ENCODE results near the gene HNF1B.

HNF1B gene

GRCh38 chr17:37770631-37771518 lies 26.0 kb upstream of the HNF1B start:
- peaks cover 3 to 15% (median 7%) of the 10 kb centered on the region in 4 experiments for H3K4me1 ChIP-seq (ENCODE audit: control extremely low read depth in 1 of 4, control insufficient read depth in 4 of 4, insufficient read depth in 4 of 4, low read length in 3 of 4)
- H3K27me3 ChIP-seq (replicated peaks in 2 of 5; ENCODE audit: control insufficient read depth in 4 of 5, insufficient read depth in 5 of 5, low read length in 4 of 5) = peaks cover 0 to 5% (median 1%) of the 10 kb centered on the region in 5 experiments
- DNase-seq = peak; percentile 29 to 49 (median 38)
- no peaks in the 10 kb centered on the region for H3K36me3 ChIP-seq (ENCODE audit: control insufficient read depth in 4 of 4, insufficient read depth in 4 of 4, low read length in 3 of 4)
- WGBS (ENCODE audit: insufficient coverage) = 42% methylated on average over 14 of the region's 17 CpGs
- peaks cover 0 to 3% (median 0%) of the 10 kb centered on the region in 5 experiments for H3K9me3 ChIP-seq (ENCODE audit: control extremely low read depth in 1 of 5, control insufficient read depth in 4 of 5, insufficient read depth in 2 of 5, low read depth in 1 of 5, low read length in 4 of 5)
- H3K27ac ChIP-seq (ENCODE audit: insufficient read depth in 1 of 2, low read depth in 1 of 2, low read length in 2 of 2, poor library complexity in 1 of 2, severe bottlenecking in 2 of 2) = no peak overlapping the region
- no peak overlapping the region for H3K4me3 ChIP-seq (ENCODE audit: control insufficient read depth in 1 of 7, extremely low read depth in 1 of 7, insufficient read depth in 4 of 7, low read depth in 2 of 7, low read length in 6 of 7)
- POLR2A ChIA-PET = no interaction called here
- CTCF ChIA-PET = interaction anchor here (0.6 to 2.0 kb wide), 14 partner anchors 9 to 148 kb away, joined by 3 to 9 read pairs (median 3); partner anchors contain the start of gene HNF1B

GRCh38 chr17:37769050-37769449 lies 24.2 kb upstream of the HNF1B start:
- Histone ChIP-seq H3K9me3 (ENCODE audit: control extremely low read depth in 1 of 5, control insufficient read depth in 4 of 5, insufficient read depth in 2 of 5, low read depth in 1 of 5, low read length in 4 of 5) (peaks cover 0 to 3% (median 0%) of the 10 kb centered on the region in 5 experiments), H3K27ac (ENCODE audit: insufficient read depth in 1 of 2, low read depth in 1 of 2, low read length in 2 of 2, poor library complexity in 1 of 2, severe bottlenecking in 2 of 2) (no peak overlapping the region), H3K36me3 (ENCODE audit: control insufficient read depth in 4 of 4, insufficient read depth in 4 of 4, low read length in 3 of 4) (no peaks in the 10 kb centered on the region), H3K27me3 (replicated peaks in 2 of 5; ENCODE audit: control insufficient read depth in 4 of 5, insufficient read depth in 5 of 5, low read length in 4 of 5) (peaks cover 0 to 5% (median 1%) of the 10 kb centered on the region in 5 experiments), H3K4me1 (ENCODE audit: control extremely low read depth in 1 of 4, control insufficient read depth in 4 of 4, insufficient read depth in 4 of 4, low read length in 3 of 4) (peaks cover 6 to 24% (median 20%) of the 10 kb centered on the region in 4 experiments), H3K4me3 (ENCODE audit: control insufficient read depth in 1 of 7, extremely low read depth in 1 of 7, insufficient read depth in 4 of 7, low read depth in 2 of 7, low read length in 6 of 7) (no peak overlapping the region)
- DNase-seq = no peak
- CTCF ChIA-PET = interaction anchor here (1.3 to 2.0 kb wide), 2 partner anchors 10 to 22 kb away, joined by 3 to 8 read pairs; no protein-coding TSS in a partner anchor
- POLR2A ChIA-PET = no interaction called here
- 95% methylated on average over 5 of the region's 6 CpGs for WGBS (ENCODE audit: insufficient coverage)

- Histone ChIP-seq H3K27ac (ENCODE audit: insufficient read depth in 1 of 2, low read depth in 1 of 2, low read length in 2 of 2, poor library complexity in 1 of 2, severe bottlenecking in 2 of 2) (no peak overlapping the region), H3K4me1 (ENCODE audit: control extremely low read depth in 1 of 4, control insufficient read depth in 4 of 4, insufficient read depth in 4 of 4, low read length in 3 of 4) (peaks cover 6 to 26% (median 21%) of the 10 kb centered on the region in 4 experiments), H3K9me3 (ENCODE audit: control extremely low read depth in 1 of 5, control insufficient read depth in 4 of 5, insufficient read depth in 2 of 5, low read depth in 1 of 5, low read length in 4 of 5) (peaks cover 0 to 3% (median 0%) of the 10 kb centered on the region in 5 experiments), H3K36me3 (ENCODE audit: control insufficient read depth in 4 of 4, insufficient read depth in 4 of 4, low read length in 3 of 4) (no peaks in the 10 kb centered on the region), H3K27me3 (replicated peaks in 2 of 5; ENCODE audit: control insufficient read depth in 4 of 5, insufficient read depth in 5 of 5, low read length in 4 of 5) (peaks cover 0 to 3% (median 1%) of the 10 kb centered on the region in 5 experiments), H3K4me3 (ENCODE audit: control insufficient read depth in 1 of 7, extremely low read depth in 1 of 7, insufficient read depth in 4 of 7, low read depth in 2 of 7, low read length in 6 of 7) (no peak overlapping the region)
- DNase-seq = no peak
- no CpG with 5 or more reads among the region's 2 CpGs for WGBS (ENCODE audit: insufficient coverage)
- CTCF ChIA-PET = interaction anchor here (1.3 kb wide), 1 partner anchor 21 kb away, joined by 3 read pairs; no protein-coding TSS in a partner anchor
- POLR2A ChIA-PET = no interaction called here
These were observed 23.6 kb upstream of the HNF1B start for GRCh38 chr17:37768438-37768837.

GRCh38 chr17:37766971-37767370 lies 22.1 kb upstream of the HNF1B start:
- ChIA-PET CTCF (interaction anchor here (1.1 to 1.6 kb wide), 2 partner anchors 13 to 23 kb away, joined by 3 to 4 read pairs; no protein-coding TSS in a partner anchor), POLR2A (interaction anchor here (0.6 kb wide), 1 partner anchor 13 kb away, joined by 3 read pairs; no protein-coding TSS in a partner anchor)
- H3K36me3 ChIP-seq (ENCODE audit: control insufficient read depth in 4 of 4, insufficient read depth in 4 of 4, low read length in 3 of 4) = no peaks in the 10 kb centered on the region
- peaks cover 0 to 12% (median 3%) of the 10 kb centered on the region in 5 experiments for H3K27me3 ChIP-seq (replicated peaks in 2 of 5; ENCODE audit: control insufficient read depth in 4 of 5, insufficient read depth in 5 of 5, low read length in 4 of 5)
- peaks cover 0 to 3% (median 0%) of the 10 kb centered on the region in 5 experiments for H3K9me3 ChIP-seq (ENCODE audit: control extremely low read depth in 1 of 5, control insufficient read depth in 4 of 5, insufficient read depth in 2 of 5, low read depth in 1 of 5, low read length in 4 of 5)
- WGBS (ENCODE audit: insufficient coverage) = 66% methylated on average over 5 of the region's 6 CpGs
- H3K4me1 ChIP-seq (ENCODE audit: control extremely low read depth in 1 of 4, control insufficient read depth in 4 of 4, insufficient read depth in 4 of 4, low read length in 3 of 4) = peaks cover 6 to 30% (median 22%) of the 10 kb centered on the region in 4 experiments
- H3K4me3 ChIP-seq (ENCODE audit: control insufficient read depth in 1 of 7, extremely low read depth in 1 of 7, insufficient read depth in 4 of 7, low read depth in 2 of 7, low read length in 6 of 7) = no peak overlapping the region
- H3K27ac ChIP-seq (ENCODE audit: insufficient read depth in 1 of 2, low read depth in 1 of 2, low read length in 2 of 2, poor library complexity in 1 of 2, severe bottlenecking in 2 of 2) = no peak overlapping the region
- no peak for DNase-seq

GRCh38 chr17:37764383-37764782 lies 19.5 kb upstream of the HNF1B start:
- Histone ChIP-seq H3K27ac (ENCODE audit: insufficient read depth in 1 of 2, low read depth in 1 of 2, low read length in 2 of 2, poor library complexity in 1 of 2, severe bottlenecking in 2 of 2) (no peak overlapping the region), H3K4me3 (ENCODE audit: control insufficient read depth in 1 of 7, extremely low read depth in 1 of 7, insufficient read depth in 4 of 7, low read depth in 2 of 7, low read length in 6 of 7) (peak overlapping the region in 1 of 7 experiments; percentile 5), H3K9me3 (ENCODE audit: control extremely low read depth in 1 of 5, control insufficient read depth in 4 of 5, insufficient read depth in 2 of 5, low read depth in 1 of 5, low read length in 4 of 5) (peaks cover 0 to 3% (median 0%) of the 10 kb centered on the region in 5 experiments), H3K4me1 (ENCODE audit: control extremely low read depth in 1 of 4, control insufficient read depth in 4 of 4, insufficient read depth in 4 of 4, low read length in 3 of 4) (peaks cover 13 to 40% (median 30%) of the 10 kb centered on the region in 4 experiments), H3K36me3 (ENCODE audit: control insufficient read depth in 4 of 4, insufficient read depth in 4 of 4, low read length in 3 of 4) (no peaks in the 10 kb centered on the region), H3K27me3 (replicated peaks in 2 of 5; ENCODE audit: control insufficient read depth in 4 of 5, insufficient read depth in 5 of 5, low read length in 4 of 5) (peaks cover 0 to 23% (median 3%) of the 10 kb centered on the region in 5 experiments)
- CTCF ChIA-PET = interaction anchor here (1.2 kb wide), 1 partner anchor 62 kb away, joined by 3 read pairs; no protein-coding TSS in a partner anchor
- WGBS (ENCODE audit: insufficient coverage) = 29% methylated on average over 1 of the region's 3 CpGs
- DNase-seq = no peak
- POLR2A ChIA-PET = no interaction called here

GRCh38 chr17:37762666-37763065 lies 17.8 kb upstream of the HNF1B start:
- Histone ChIP-seq H3K27me3 (replicated peaks in 2 of 5; ENCODE audit: control insufficient read depth in 4 of 5, insufficient read depth in 5 of 5, low read length in 4 of 5) (peaks cover 0 to 34% (median 4%) of the 10 kb centered on the region in 5 experiments), H3K4me1 (ENCODE audit: control extremely low read depth in 1 of 4, control insufficient read depth in 4 of 4, insufficient read depth in 4 of 4, low read length in 3 of 4) (peaks cover 13 to 40% (median 30%) of the 10 kb centered on the region in 4 experiments), H3K27ac (ENCODE audit: insufficient read depth in 1 of 2, low read depth in 1 of 2, low read length in 2 of 2, poor library complexity in 1 of 2, severe bottlenecking in 2 of 2) (no peak overlapping the region), H3K9me3 (ENCODE audit: control extremely low read depth in 1 of 5, control insufficient read depth in 4 of 5, insufficient read depth in 2 of 5, low read depth in 1 of 5, low read length in 4 of 5) (peaks cover 0 to under 1% (median 0%) of the 10 kb centered on the region in 5 experiments), H3K36me3 (ENCODE audit: control insufficient read depth in 4 of 4, insufficient read depth in 4 of 4, low read length in 3 of 4) (no peaks in the 10 kb centered on the region), H3K4me3 (ENCODE audit: control insufficient read depth in 1 of 7, extremely low read depth in 1 of 7, insufficient read depth in 4 of 7, low read depth in 2 of 7, low read length in 6 of 7) (no peak overlapping the region)
- ChIA-PET POLR2A (interaction anchor here (0.6 kb wide), 1 partner anchor 64 kb away, joined by 3 read pairs; no protein-coding TSS in a partner anchor), CTCF (interaction anchor here (0.8 kb wide), 1 partner anchor 26 kb away, joined by 3 read pairs; no protein-coding TSS in a partner anchor)
- WGBS (ENCODE audit: insufficient coverage) = 70% methylated on average over 5 of the region's 7 CpGs
- no peak for DNase-seq
